SK-N-SH (cell line): ENCODE measurements around the gene GLRA1. TPM values are rescaled to one million over a fixed set of nuclear protein-coding genes. Genes with fewer than 3 reads are reported as not detected.

Source experiments
- CTCF ChIA-PET: fragments of 300-600, 350-600 bp; formaldehyde crosslinking; extraction: SDS; loops from one replicate; lab custom pipeline; 2021; lab: Yijun Ruan, JAX
- POLR2A ChIA-PET: fragments of 350-600 bp; sonication (Branson Sonifier 250); formaldehyde crosslinking; extraction: SDS; loops from one replicate; lab custom pipeline; 2020; ENCODE audit warnings: antibody characterized with exemption, inconsistent platforms; lab: Yijun Ruan, JAX
- DNase-seq: peaks from one replicate; pipeline ENCODE4 v3.0.0; 2012
- H2AFZ ChIP-seq: fragments of 200-600 bp; sonication (generic); 2 replicates; pipeline ENCODE4 v1.8.1; 2016; ENCODE audit warnings: antibody characterized with exemption, mild to moderate bottlenecking, low read depth
- H3F3A ChIP-seq: fragments of 200-600 bp; sonication (generic); replicated peaks from 2 replicates; pipeline ENCODE3; 2016; ENCODE audit warnings: antibody characterized with exemption, mild to moderate bottlenecking; ENCODE audit not compliant: insufficient read depth
- H3K27ac ChIP-seq, 2 experiments: fragments of 200-500 bp in 1 of 2; fragments of 200-600 bp in 1 of 2; sonication (Bioruptor generic) in 1 of 2; sonication (generic), shearing (Covaris generic) in 1 of 2; 2 replicates each; pipeline versions ENCODE4 v1.5.1 to v1.6.1; 2014 to 2016; ENCODE audit warnings: low read depth in 2 of 2, inconsistent platforms in 1 of 2, low read length in 1 of 2, mild to moderate bottlenecking in 1 of 2, mixed read lengths in 1 of 2
- H3K27me3 ChIP-seq: fragments of 200-600 bp; sonication (generic), shearing (Covaris generic); 2 replicates; pipeline ENCODE4 v1.6.1; 2016; ENCODE audit warnings: mixed run types; ENCODE audit not compliant: insufficient read depth
- H3K36me3 ChIP-seq, 2 experiments: fragments of 200-500 bp in 1 of 2; fragments of 200-600 bp in 1 of 2; sonication (Bioruptor generic) in 1 of 2; sonication (generic) in 1 of 2; replicated peaks in 1 of 2; 2 replicates each; pipeline versions ENCODE3 to v1.5.1; 2014 to 2016; ENCODE audit warnings: low read length in 1 of 2, mild to moderate bottlenecking in 1 of 2; ENCODE audit not compliant: insufficient read depth in 2 of 2, control insufficient read depth in 1 of 2
- H3K4me1 ChIP-seq, 2 experiments: fragments of 200-500 bp in 1 of 2; fragments of 200-600 bp in 1 of 2; sonication (Bioruptor generic) in 1 of 2; sonication (generic), shearing (Covaris generic) in 1 of 2; 2 replicates each; pipeline versions ENCODE4 v1.5.1 to v1.6.1; 2014 to 2016; ENCODE audit warnings: low read depth in 1 of 2, low read length in 1 of 2, mixed run types in 1 of 2; ENCODE audit not compliant: insufficient read depth in 2 of 2, control insufficient read depth in 1 of 2
- H3K4me2 ChIP-seq: fragments of 200-600 bp; sonication (generic), shearing (Covaris generic); 2 replicates; pipeline ENCODE4 v1.6.1; 2017; ENCODE audit warnings: mixed run types
- H3K4me3 ChIP-seq, 2 experiments: fragments of 200-500 bp in 1 of 2; fragments of 200-600 bp in 1 of 2; sonication (Bioruptor generic) in 1 of 2; sonication (generic), shearing (Covaris generic) in 1 of 2; 2 replicates each; pipeline versions ENCODE4 v1.5.1 to v1.8.1; 2014 to 2016; ENCODE audit warnings: low read depth in 2 of 2, inconsistent platforms in 1 of 2, low read length in 1 of 2, mild to moderate bottlenecking in 1 of 2, mixed read lengths in 1 of 2, moderate library complexity in 1 of 2
- H3K79me2 ChIP-seq: fragments of 200-600 bp; sonication (generic); 2 replicates; pipeline ENCODE4 v1.8.1; 2017; ENCODE audit warnings: mild to moderate bottlenecking; ENCODE audit not compliant: insufficient read depth
- H3K9ac ChIP-seq: fragments of 200-600 bp; sonication (generic); 2 replicates; pipeline ENCODE4 v1.6.1; 2017; ENCODE audit warnings: mixed run types
- H3K9me2 ChIP-seq: fragments of 200-600 bp; sonication (generic); 2 replicates; pipeline ENCODE4 v1.6.1; 2017; ENCODE audit warnings: mixed run types
- H3K9me3 ChIP-seq: fragments of 200-600 bp; sonication (generic); 2 replicates; pipeline ENCODE4 v1.6.1; 2017; ENCODE audit warnings: mixed run types, mild to moderate bottlenecking, moderate library complexity
- H4K20me1 ChIP-seq: fragments of 200-600 bp; sonication (generic); 2 replicates; pipeline ENCODE4 v1.6.1; 2017; ENCODE audit warnings: mild to moderate bottlenecking, mixed run types; ENCODE audit not compliant: insufficient read depth
- ELF1 ChIP-seq: IDR thresholded peaks from 2 replicates; pipeline ENCODE4 v1.4.0; 2012
- EP300 ChIP-seq, 2 experiments: IDR thresholded peaks; 2 replicates each; pipeline versions ENCODE4 v1.4.0 to v1.6.1; 2012; ENCODE audit warnings: borderline replicate concordance in 1 of 2, low read depth in 1 of 2, low read length in 1 of 2
- EZH2phosphoT487 ChIP-seq: fragments of 200-600 bp; sonication (generic); IDR thresholded peaks from 2 replicates; pipeline ENCODE4 v1.6.1; 2017; ENCODE audit warnings: low read depth, mixed run types, mild to moderate bottlenecking, antibody characterized with exemption, moderate library complexity, borderline replicate concordance
- FOSL2 ChIP-seq: IDR thresholded peaks from 2 replicates; pipeline ENCODE4 v1.4.0; 2012; ENCODE audit warnings: low read depth, mild to moderate bottlenecking, moderate library complexity, borderline replicate concordance
- FOXJ3 ChIP-seq: sonication (generic); formaldehyde crosslinking; IDR thresholded peaks from 2 replicates; pipeline ENCODE4 v1.5.1; 2020; ENCODE audit warnings: mild to moderate bottlenecking, missing genetic modification reagents
- FOXM1 ChIP-seq: IDR thresholded peaks from 2 replicates; pipeline ENCODE4 v1.4.0; 2012; ENCODE audit warnings: low read depth, mild to moderate bottlenecking
- GABPA ChIP-seq: IDR thresholded peaks from 2 replicates; pipeline ENCODE4 v1.4.0; 2012; ENCODE audit warnings: low read depth, mild to moderate bottlenecking
- GATA2 ChIP-seq: sonication (generic); formaldehyde crosslinking; IDR thresholded peaks from 2 replicates; pipeline ENCODE4 v1.5.0; 2020; ENCODE audit warnings: mild to moderate bottlenecking, missing genetic modification reagents
- JUND ChIP-seq: IDR thresholded peaks from 2 replicates; pipeline ENCODE4 v1.4.0; 2012
- MXI1 ChIP-seq: IDR thresholded peaks from 2 replicates; pipeline ENCODE4 v1.6.1; 2012; ENCODE audit warnings: mild to moderate bottlenecking, low read depth, low read length, improper control_type of control experiment
- NRF1 ChIP-seq: IDR thresholded peaks from 2 replicates; pipeline ENCODE4 v1.6.1; 2012; ENCODE audit warnings: low read depth, mild to moderate bottlenecking, low read length
- POLR2AphosphoS5 ChIP-seq: IDR thresholded peaks from 2 replicates; pipeline ENCODE4 v1.6.1; 2012; ENCODE audit warnings: low read depth, low read length
- RCOR1 ChIP-seq: fragments of 150-350 bp; IDR thresholded peaks from 2 replicates; pipeline ENCODE4 v1.6.1; 2017; ENCODE audit warnings: antibody characterized with exemption, low read length
- RFX5 ChIP-seq: IDR thresholded peaks from 2 replicates; pipeline ENCODE4 v1.6.1; 2012; ENCODE audit warnings: mild to moderate bottlenecking, improper control_type of control experiment, low read length
- TAF1 ChIP-seq: IDR thresholded peaks from 2 replicates; pipeline ENCODE4 v1.6.1; 2012; ENCODE audit warnings: low read depth, mild to moderate bottlenecking, low read length, moderate library complexity, borderline replicate concordance
- TCF12 ChIP-seq: IDR thresholded peaks from 2 replicates; pipeline ENCODE4 v1.4.0; 2012
- TEAD4 ChIP-seq: IDR thresholded peaks from 2 replicates; pipeline ENCODE4 v1.4.0; 2012; ENCODE audit warnings: mild to moderate bottlenecking, borderline replicate concordance; ENCODE audit not compliant: insufficient read depth
- USF2 ChIP-seq: fragments of 150-350 bp; IDR thresholded peaks from 2 replicates; pipeline ENCODE4 v1.6.1; 2017; ENCODE audit warnings: antibody characterized with exemption, low read length, low read depth, borderline replicate concordance
- YY1 ChIP-seq: IDR thresholded peaks from 2 replicates; pipeline ENCODE4 v1.4.0; 2012; ENCODE audit warnings: low read depth, mild to moderate bottlenecking
- WGBS: methylation state at CpG from one replicate; pipeline ENCODE4 v1.1.6; 2017; ENCODE audit warnings: low lambda C conversion rate; 5-methylcytosine and 5-hydroxymethylcytosine counted together
- polyA plus RNA-seq, 3 experiments: library from polyadenylated mRNA; depleted of rRNA; stranded (reverse); fragments of >200 nt; gene quantifications; 2 replicates each; pipeline ENCODE4 v1.2.3, GENCODE V29; 2012
- TF ChIP-seq, protein P1 (sequence below): IDR thresholded peaks from 2 replicates; pipeline ENCODE4; 2012
- TF ChIP-seq, protein P2 (sequence below): IDR thresholded peaks from 2 replicates; pipeline ENCODE4 v1.6.1; 2012; ENCODE audit warnings: mild to moderate bottlenecking, low read depth, low read length, moderate library complexity
- TF ChIP-seq, protein P3 (sequence below): IDR thresholded peaks from 2 replicates; pipeline ENCODE4 v1.4.0; 2012; ENCODE audit warnings: low read depth
- TF ChIP-seq, protein P4 (sequence below): fragments of 150-350 bp; IDR thresholded peaks from 2 replicates; pipeline ENCODE4 v1.6.1; 2016; ENCODE audit warnings: mild to moderate bottlenecking, low read depth, low read length

GLRA1 gene
- polyA plus RNA-seq, 1 of the 3 experiments (the other 2 are of a cell fraction), result not detected

GRCh38 chr5:151961557-151961956 is 36.9 kb upstream of the GLRA1 start:
- Histone ChIP-seq H3K9me2 (no peaks in the 10 kb centered on the region), H3K27ac (no peak overlapping the region), H3F3A (no peaks in the 10 kb centered on the region), H4K20me1 (no peaks in the 10 kb centered on the region), H3K9ac (no peak overlapping the region), H3K27me3 (no peaks in the 10 kb centered on the region; the same call in 1 of the 2 replicates), H3K4me1 (no peaks in the 10 kb centered on the region), H2AFZ (no peak overlapping the region), H3K4me2 (no peak overlapping the region), H3K79me2 (no peaks in the 10 kb centered on the region), H3K4me3 (no peak overlapping the region), H3K9me3 (no peaks in the 10 kb centered on the region), H3K36me3 (no peaks in the 10 kb centered on the region)
- ChIA-PET POLR2A (no interaction called here), CTCF (interaction anchor here (1.5 kb wide), 1 partner anchor 38 kb away, joined by 5 read pairs; the partner anchor contains the start of gene GLRA1)
- WGBS, result 0% methylated on average over 2 of the region's 2 CpGs
- TF ChIP-seq EP300 (IDR thresholded peaks at IDR 0.05; ENCODE audit: borderline replicate concordance in 1 of 2, low read depth in 1 of 2, low read length in 1 of 2), result no peak
- TF ChIP-seq ELF1, result no peak
- no peak for TF ChIP-seq YY1
- no peak for TF ChIP-seq FOXM1
- TF ChIP-seq POLR2AphosphoS5, result no peak
- TF ChIP-seq TCF12, result no peak
- TF ChIP-seq GABPA, result no peak
- TF ChIP-seq MXI1, result no peak
- TF ChIP-seq RCOR1, result no peak
- TF ChIP-seq, protein P1, sequence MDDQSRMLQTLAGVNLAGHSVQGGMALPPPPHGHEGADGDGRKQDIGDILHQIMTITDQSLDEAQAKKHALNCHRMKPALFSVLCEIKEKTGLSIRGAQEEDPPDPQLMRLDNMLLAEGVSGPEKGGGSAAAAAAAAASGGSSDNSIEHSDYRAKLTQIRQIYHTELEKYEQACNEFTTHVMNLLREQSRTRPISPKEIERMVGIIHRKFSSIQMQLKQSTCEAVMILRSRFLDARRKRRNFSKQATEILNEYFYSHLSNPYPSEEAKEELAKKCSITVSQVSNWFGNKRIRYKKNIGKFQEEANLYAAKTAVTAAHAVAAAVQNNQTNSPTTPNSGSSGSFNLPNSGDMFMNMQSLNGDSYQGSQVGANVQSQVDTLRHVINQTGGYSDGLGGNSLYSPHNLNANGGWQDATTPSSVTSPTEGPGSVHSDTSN, result no peak
- TF ChIP-seq GATA2 (CRISPR knock-in tag), result no peak
- DNase-seq, result no peak

DNA sequence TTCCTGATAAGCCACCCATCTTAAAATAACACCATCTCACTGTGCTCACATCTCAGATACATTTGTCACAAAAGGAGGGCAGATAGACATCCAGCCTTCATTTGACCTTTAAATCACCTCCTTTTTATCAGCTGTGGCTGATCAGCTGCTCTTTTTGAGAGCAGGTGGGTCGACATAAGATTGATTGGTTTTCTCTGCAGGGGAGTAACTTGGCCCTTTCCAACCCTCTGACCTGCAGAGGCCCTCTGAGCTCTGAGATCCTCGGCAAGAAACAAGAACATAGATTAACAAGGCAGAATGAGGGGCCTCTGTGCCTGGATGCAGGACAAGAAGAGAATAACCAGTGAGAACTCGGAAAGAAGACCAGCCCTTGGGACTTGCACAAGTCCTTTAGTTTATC is 33.5 kb upstream of the GLRA1 start:
- no peaks in the 10 kb centered on the region for H3F3A ChIP-seq
- H3K4me1 ChIP-seq, result no peaks in the 10 kb centered on the region
- H3K9me2 ChIP-seq, result no peaks in the 10 kb centered on the region
- H3K4me2 ChIP-seq, result no peak overlapping the region
- no peak for DNase-seq
- H3K27me3 ChIP-seq, result no peaks in the 10 kb centered on the region; the same call in 1 of the 2 replicates
- POLR2A ChIA-PET, result no interaction called here
- H3K79me2 ChIP-seq, result no peaks in the 10 kb centered on the region
- no peaks in the 10 kb centered on the region for H3K36me3 ChIP-seq
- CTCF ChIA-PET, result interaction anchor here (1.4 to 2.6 kb wide), 3 partner anchors 10 to 154 kb away, joined by 3 to 14 read pairs (median 7); partner anchors contain the start of gene GLRA1
- H3K9me3 ChIP-seq, result no peaks in the 10 kb centered on the region
- H3K27ac ChIP-seq, result no peak overlapping the region
- no peak overlapping the region for H2AFZ ChIP-seq
- H3K4me3 ChIP-seq, result no peak overlapping the region
- H4K20me1 ChIP-seq, result no peaks in the 10 kb centered on the region
- 6% methylated on average over 3 of the region's 3 CpGs for WGBS
- H3K9ac ChIP-seq, result no peak overlapping the region
- no peak for TF ChIP-seq TEAD4
- no peak for TF ChIP-seq FOSL2
- no peak for TF ChIP-seq RFX5
- TF ChIP-seq, protein P2, sequence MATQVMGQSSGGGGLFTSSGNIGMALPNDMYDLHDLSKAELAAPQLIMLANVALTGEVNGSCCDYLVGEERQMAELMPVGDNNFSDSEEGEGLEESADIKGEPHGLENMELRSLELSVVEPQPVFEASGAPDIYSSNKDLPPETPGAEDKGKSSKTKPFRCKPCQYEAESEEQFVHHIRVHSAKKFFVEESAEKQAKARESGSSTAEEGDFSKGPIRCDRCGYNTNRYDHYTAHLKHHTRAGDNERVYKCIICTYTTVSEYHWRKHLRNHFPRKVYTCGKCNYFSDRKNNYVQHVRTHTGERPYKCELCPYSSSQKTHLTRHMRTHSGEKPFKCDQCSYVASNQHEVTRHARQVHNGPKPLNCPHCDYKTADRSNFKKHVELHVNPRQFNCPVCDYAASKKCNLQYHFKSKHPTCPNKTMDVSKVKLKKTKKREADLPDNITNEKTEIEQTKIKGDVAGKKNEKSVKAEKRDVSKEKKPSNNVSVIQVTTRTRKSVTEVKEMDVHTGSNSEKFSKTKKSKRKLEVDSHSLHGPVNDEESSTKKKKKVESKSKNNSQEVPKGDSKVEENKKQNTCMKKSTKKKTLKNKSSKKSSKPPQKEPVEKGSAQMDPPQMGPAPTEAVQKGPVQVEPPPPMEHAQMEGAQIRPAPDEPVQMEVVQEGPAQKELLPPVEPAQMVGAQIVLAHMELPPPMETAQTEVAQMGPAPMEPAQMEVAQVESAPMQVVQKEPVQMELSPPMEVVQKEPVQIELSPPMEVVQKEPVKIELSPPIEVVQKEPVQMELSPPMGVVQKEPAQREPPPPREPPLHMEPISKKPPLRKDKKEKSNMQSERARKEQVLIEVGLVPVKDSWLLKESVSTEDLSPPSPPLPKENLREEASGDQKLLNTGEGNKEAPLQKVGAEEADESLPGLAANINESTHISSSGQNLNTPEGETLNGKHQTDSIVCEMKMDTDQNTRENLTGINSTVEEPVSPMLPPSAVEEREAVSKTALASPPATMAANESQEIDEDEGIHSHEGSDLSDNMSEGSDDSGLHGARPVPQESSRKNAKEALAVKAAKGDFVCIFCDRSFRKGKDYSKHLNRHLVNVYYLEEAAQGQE, result no peak
- TF ChIP-seq, protein P3, sequence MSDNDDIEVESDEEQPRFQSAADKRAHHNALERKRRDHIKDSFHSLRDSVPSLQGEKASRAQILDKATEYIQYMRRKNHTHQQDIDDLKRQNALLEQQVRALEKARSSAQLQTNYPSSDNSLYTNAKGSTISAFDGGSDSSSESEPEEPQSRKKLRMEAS, result no peak
- no peak for TF ChIP-seq TAF1
- TF ChIP-seq GABPA, result no peak
- TF ChIP-seq JUND, result no peak
- TF ChIP-seq YY1, result no peak
- no peak for TF ChIP-seq NRF1
- TF ChIP-seq, protein P4, sequence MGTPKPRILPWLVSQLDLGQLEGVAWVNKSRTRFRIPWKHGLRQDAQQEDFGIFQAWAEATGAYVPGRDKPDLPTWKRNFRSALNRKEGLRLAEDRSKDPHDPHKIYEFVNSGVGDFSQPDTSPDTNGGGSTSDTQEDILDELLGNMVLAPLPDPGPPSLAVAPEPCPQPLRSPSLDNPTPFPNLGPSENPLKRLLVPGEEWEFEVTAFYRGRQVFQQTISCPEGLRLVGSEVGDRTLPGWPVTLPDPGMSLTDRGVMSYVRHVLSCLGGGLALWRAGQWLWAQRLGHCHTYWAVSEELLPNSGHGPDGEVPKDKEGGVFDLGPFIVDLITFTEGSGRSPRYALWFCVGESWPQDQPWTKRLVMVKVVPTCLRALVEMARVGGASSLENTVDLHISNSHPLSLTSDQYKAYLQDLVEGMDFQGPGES, result no peak
- no peak for TF ChIP-seq FOXJ3
- TF ChIP-seq EZH2phosphoT487, result no peak
- TF ChIP-seq USF2, result no peak
